ENCODE measurements around the gene EGFR.
"Not testable (repeated sequence)": the region's sequence is repeated elsewhere in the genome, so short reads cannot be mapped to it uniquely, and the experiment has no call there.

The EGFR gene

DNA sequence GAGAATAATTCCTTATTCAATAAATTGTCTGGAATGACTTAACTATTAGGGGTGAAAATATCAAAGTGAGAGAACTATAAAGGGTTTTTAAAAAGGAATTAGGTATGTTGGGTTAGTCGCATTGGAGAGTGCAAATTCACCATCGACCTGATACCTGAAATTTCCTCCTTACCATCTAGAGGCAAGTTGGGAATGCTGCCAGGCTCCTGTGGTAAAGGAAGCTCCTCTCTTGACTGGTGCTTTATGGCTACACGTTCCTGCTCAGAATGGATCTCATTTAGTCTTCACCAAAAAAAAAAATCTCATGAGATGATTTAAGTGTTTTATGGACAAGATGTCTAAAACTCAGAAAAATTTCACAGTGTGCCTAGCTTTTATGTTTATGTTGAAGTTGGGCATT, 129.8 kb downstream of the EGFR start:
- DNase-seq (ENCODE audit: low read depth): no peak

DNA sequence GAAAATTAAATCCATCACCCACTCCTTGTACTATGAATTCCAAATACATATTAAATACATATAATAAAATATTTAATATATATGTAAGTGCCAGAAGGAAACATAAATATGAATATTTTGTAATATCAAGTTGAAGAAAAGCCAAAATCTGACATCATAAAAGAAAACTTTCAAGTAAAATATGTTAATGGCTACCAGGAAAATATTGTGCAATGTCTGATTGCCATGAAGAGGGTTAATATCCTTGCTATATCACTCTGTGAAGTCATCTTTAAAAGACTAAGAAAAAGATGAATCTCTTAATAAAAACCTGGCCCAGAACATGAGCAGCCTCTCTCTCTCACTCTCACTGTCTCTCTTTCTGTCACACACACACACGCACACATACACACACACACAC, 130.2 kb downstream of the EGFR start:
- no peak for DNase-seq (ENCODE audit: low read depth)

DNA sequence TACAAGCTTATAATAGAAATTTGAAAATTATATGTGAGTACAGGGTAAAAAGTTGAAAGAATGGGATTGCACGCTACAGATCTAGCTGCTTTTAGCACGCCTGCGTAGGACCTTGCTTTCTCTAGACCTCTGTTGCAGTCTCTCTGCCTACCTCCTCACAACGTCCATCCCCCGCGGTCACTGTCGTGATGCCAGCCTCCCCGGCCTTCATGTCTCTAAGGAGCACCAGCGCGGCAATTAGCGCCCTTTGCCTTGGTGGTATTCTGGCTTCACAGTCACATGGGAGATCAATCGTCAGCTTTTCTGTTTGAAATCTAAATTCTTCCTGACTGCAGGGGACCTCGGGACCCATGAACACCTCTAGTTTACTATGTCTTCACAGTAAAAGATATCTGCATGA, 131.3 kb downstream of the EGFR start:
- no peak for DNase-seq (ENCODE audit: low read depth)

DNA sequence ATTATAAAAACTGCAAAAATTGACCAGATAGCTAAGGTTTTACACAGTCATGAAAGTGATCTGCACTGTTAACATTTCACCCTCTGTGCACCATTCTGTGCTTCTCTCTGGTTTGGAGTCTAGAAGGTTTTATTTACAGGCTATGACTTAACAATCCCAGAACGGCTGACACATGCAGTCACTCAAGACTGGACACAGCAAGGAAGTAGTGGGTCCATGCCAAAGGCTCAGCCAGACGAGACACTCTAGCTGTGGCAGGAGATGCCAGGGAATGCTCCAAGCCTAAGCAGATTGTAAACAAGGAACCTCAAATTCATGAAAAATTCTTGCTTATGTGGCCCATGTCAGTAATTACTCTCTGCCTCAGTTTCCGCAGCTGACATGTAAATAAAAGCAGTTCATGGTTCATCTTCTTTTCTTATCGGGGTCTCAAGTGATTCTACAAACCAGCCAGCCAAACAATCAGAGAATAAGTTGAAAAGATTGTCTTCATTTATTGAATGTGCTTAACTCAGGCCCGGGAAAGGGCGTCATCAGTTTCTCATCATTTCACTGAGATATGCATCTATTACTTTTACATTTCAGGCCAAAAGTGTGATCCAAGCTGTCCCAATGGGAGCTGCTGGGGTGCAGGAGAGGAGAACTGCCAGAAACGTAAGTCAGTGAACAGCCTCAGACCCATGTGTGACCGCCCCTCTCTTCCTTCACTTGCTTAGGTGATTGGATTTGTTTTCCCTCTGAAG, 132.1 kb downstream of the EGFR start:
- DNase-seq (ENCODE audit: low read depth): no peak

DNA sequence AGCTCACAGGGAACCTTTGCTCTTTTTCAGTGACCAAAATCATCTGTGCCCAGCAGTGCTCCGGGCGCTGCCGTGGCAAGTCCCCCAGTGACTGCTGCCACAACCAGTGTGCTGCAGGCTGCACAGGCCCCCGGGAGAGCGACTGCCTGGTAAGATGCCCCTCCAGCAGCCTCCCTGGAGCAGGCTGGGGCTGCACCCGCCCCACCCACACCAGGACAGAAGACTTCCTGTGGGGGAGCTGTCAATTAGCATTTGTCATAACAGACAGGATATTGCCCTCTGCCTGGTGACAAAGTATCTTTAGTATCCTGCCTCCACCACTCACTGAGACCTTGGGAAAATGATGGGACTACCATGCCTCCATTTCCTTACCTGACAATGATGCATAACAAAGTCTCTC, 133.7 kb downstream of the EGFR start:
- DNase-seq (ENCODE audit: low read depth): no peak

DNA sequence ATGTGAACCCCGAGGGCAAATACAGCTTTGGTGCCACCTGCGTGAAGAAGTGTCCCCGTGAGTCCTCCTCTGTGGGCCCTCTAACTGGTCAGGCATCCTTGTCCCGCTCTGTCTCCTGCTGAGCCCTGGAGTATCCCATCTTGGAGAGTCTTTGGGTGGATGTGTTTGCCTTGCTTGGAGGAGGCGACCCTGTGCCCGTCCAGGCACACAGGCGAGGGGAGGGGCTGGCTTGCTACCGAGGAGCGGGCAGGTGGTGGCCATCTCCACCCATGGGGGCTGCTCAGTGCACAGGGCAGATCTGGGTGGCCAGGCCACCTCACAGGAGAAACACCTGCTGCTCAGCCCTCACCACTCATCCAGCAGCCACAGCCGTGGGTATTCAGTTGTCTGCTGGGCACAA, 135.3 kb downstream of the EGFR start:
- no peak for DNase-seq (ENCODE audit: low read depth)

DNA sequence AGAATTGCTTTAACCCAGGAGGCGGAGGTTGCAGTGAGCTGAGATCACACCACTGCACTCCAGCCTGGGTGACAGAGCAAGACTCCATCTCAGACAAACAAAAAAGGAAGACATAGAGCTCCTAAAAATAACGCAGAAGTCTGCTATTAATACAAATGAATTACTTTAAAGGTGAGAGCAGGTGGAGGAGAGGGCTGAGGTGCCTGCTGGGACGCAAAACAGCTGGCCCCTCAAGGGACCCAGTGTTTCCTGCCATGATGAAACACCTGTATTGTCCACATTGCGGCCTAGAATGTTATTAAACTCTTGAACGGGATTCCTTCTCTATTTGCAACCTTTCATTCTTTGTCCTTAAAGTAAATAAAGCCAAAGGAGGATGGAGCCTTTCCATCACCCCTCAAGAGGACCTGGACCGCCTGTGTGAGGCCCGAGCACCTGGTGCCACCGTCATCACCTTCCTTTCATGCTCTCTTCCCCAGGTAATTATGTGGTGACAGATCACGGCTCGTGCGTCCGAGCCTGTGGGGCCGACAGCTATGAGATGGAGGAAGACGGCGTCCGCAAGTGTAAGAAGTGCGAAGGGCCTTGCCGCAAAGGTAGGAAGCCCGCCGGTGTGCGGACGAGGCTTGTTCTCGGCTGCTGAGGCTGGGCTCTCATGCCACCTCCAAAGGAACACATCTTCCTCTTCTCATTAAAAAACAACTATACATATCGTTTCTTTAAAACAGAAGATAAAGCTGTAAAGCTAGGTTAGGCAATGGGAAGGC, 136.7 kb downstream of the EGFR start:
- no peak for DNase-seq (ENCODE audit: low read depth)

DNA sequence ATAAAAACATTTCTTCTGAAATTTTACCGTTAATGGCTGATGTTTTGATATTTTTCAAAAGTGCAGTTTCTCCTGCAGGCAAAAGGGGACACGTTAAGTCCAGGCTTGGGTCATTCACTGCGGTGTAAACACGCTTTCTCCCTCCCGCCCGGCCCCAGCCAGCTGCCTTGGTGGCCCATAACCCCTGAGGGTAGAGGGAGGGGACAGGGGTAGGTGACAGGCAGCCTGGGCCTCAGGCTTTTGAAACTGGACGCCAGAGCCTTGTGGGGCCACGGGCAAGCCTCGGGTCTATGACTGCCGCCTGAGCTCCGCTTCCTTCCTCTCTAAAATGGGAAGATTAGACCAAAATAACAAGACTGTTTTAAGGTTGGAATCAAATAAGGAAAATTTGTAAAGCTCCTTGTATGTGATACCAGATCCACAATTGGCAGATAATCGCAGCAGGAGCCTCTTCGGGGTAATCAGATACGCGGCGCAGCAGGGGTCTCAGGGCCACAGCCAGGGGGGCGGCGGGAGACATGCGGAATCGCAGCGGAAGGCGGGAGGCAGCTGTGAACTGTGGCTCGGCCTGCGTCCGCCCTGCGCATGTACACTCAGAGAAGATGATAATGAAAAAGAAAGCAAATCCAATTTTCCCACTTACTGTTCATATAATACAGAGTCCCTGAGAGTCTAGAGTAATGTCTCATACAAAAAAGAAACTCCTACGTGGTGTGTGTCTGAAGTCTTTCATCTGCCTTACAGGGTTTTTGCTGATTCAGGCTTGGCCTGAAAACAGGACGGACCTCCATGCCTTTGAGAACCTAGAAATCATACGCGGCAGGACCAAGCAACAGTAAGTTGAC, 138.3 kb downstream of the EGFR start:
- DNase-seq (ENCODE audit: low read depth): no peak

DNA sequence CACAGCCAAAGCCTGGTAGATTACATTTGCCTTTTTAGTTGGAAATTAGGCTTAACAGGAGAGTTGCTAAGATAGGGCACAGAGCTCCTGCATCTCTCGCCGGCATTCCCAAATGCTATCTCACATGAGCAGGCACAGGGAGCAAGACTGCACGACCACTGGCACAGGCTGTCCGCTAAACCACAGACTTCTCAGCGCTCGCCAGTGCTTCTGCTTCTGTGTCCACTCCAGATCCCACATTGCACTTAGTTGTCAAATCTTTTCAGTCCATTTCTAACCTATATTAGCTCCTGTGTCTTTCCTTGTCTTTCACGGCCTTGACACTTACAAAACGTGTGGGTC, 138.9 kb downstream of the EGFR start:
- no peak for DNase-seq (ENCODE audit: low read depth)

DNA sequence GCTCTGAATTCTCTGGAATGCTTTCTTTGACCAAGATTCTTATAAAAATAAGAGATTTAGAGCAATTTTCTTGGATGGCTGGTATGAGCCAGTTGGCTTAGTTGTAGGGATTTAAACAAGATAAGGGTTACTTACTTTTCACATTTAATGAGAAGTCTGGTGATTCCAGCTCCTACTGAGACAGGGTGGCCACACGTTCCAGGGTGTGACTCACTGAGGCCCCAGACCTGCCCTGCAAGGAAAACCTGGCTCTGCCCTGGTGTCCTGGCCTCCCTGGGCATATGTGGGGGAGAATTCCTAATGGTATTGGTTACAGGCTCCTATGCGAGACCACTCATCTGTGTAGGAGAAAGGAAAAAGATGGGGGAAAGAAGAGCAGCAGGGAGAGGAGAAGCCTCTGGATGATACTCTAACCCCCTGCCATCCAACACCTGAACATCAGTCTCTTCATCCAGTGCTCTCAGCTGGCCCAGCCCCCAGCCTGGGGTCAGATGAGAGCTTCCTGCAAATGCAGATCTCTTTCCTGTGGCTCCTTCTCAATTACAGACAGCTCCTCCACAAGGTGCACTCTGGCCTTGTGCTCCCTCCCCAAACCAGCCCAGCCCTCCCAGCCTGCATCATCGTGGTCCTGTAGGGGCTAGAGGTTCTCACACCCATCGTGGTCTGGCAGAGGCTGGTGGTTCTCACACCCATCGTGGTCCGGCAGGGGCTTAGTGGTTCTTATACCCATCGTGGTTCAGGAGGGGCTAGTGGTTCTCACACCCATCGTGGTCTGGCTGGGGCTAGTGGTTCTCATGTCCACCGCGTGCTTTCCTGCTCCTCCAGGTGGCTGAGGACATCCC, 139.9 kb downstream of the EGFR start:
- no peak for DNase-seq (ENCODE audit: low read depth)

DNA sequence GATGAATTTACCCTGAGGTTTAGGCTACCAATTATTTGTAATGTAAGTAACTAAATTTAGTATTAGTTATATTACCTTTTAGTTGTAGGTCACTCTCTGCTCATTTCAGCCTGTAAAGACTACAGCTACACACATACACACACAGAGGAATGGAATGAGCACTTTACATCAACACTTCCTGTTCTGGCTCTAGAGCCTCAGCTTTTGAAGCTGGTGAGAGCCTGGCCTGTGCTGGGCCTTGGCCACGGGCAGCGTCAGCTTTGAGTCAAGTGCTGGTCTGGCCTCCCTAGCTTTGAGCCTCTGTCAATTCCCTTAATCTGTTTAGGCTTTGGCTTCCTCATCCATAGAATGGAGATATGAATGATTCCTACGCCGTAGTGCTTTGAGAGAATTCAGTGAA, 141.7 kb downstream of the EGFR start:
- DNase-seq (ENCODE audit: low read depth): no peak

DNA sequence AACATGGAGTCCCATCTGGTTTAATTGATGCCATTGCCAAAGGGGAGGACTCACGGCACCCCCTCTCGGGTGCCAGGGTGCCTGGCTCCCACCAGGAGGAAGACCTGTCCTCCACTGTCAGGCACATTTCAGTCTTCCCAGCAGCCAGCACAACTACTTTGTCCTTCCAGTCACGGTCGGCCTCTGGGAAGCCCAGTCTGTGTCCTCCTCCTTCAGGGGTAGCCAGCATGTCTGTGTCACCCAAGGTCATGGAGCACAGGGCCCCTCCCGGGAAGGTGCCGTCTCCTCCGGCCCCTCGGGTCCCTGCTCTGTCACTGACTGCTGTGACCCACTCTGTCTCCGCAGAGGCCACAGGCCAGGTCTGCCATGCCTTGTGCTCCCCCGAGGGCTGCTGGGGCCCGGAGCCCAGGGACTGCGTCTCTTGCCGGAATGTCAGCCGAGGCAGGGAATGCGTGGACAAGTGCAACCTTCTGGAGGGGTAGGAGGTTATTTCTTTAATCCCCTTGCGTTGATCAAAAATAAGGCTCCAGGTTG, 142.4 kb downstream of the EGFR start:
- DNase-seq (ENCODE audit: low read depth): no peak

DNA sequence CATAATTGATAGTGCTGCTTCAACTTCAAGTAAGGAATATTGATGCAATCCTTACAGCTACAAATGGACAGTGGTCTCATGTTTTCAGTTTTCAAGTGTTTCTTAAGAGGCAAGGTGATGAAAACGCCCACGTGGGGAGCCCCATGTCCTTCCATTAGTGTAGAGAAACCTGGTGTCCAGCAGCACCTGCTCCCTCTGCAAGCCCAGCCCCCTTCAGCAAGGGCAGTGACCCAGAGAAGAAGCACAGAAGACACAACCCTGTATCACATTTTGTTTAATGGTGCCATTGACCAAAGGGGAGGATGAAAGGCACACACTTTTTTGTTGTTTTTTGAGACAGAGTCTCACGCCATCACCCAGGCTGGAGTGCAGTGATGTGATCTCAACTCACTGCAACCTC, 143.7 kb downstream of the EGFR start:
- DNase-seq (ENCODE audit: low read depth): no peak

DNA sequence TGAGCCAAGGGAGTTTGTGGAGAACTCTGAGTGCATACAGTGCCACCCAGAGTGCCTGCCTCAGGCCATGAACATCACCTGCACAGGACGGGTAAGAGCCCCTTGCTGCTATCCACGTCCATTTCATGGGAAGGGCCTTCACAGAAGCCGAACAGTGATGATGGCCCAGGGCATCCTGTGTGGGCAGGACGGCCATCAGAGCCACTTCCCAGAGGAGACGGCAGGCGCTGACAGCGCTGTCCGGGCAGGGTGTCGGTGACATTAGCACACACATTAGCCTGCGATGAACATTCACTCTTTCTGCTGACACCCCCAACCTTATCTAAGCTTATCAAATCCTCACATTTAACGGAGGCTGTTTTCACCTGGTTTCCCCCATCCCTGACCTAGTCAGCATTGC, 144.9 kb downstream of the EGFR start:
- DNase-seq (ENCODE audit: low read depth): no peak

DNA sequence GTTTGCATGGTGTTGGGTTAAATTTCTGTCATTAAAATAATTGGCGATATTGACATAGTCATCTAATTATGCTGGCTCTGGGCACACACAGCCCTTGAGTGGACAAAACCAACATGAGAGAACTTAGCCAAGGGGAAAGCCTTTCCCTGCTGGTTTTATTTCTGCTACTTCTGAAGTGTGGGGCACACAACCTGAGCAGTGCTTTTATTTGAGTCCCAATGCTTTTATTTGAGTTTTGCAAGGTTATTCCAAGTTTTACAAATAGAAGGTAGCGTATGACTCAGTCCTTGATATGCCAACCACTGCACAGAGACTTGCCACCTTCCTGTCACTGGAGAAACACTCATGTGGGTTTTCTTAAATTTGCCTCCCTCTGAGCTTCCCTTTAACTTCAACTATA, 145.7 kb downstream of the EGFR start:
- no peak for DNase-seq (ENCODE audit: low read depth)

DNA sequence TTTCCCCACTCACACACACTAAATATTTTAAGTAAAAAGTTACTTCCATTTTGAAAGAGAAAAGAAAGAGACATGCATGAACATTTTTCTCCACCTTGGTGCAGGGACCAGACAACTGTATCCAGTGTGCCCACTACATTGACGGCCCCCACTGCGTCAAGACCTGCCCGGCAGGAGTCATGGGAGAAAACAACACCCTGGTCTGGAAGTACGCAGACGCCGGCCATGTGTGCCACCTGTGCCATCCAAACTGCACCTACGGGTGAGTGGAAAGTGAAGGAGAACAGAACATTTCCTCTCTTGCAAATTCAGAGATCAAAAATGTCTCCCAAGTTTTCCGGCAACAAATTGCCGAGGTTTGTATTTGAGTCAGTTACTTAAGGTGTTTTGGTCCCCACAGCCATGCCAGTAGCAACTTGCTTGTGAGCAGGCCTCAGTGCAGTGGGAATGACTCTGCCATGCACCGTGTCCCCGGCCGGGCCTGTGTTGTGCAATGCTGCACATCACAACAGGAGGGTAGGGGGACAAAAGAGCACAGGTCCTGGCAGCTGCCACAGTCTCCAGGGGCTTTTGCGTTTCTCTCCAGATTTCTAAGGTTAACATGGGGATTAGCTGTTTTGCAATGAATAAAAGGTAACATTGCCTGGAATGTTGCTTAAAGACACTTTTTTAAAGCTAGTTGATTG, 146.5 kb downstream of the EGFR start:
- DNase-seq (ENCODE audit: low read depth): no peak

DNA sequence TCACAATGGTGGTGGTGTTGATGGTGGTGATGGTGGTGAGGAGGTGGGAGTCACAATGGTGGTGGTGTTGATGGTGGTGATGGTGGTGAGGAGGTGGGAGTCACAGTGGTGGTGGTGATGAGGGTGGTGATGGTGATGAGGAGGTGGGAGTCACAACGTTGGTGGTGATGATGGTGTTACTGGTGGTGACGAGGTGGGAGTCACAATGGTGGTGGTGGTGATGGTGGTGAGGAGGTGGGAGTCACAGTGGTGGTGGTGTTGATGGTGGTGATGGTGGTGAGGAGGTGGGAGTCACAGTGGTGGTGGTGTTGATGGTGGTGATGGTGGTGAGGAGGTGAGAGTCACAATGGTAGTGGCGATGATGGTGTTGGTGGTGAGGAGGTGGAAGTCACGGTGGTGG, 148.5 kb downstream of the EGFR start:
- DNase-seq (ENCODE audit: low read depth): not testable (repeated sequence)

DNA sequence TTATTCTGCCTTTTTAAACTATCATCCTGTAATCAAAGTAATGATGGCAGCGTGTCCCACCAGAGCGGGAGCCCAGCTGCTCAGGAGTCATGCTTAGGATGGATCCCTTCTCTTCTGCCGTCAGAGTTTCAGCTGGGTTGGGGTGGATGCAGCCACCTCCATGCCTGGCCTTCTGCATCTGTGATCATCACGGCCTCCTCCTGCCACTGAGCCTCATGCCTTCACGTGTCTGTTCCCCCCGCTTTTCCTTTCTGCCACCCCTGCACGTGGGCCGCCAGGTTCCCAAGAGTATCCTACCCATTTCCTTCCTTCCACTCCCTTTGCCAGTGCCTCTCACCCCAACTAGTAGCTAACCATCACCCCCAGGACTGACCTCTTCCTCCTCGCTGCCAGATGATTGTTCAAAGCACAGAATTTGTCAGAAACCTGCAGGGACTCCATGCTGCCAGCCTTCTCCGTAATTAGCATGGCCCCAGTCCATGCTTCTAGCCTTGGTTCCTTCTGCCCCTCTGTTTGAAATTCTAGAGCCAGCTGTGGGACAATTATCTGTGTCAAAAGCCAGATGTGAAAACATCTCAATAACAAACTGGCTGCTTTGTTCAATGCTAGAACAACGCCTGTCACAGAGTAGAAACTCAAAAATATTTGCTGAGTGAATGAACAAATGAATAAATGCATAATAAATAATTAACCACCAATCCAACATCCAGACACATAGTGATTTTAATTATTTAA, 151.7 kb downstream of the EGFR start:
- DNase-seq (ENCODE audit: low read depth): no peak

DNA sequence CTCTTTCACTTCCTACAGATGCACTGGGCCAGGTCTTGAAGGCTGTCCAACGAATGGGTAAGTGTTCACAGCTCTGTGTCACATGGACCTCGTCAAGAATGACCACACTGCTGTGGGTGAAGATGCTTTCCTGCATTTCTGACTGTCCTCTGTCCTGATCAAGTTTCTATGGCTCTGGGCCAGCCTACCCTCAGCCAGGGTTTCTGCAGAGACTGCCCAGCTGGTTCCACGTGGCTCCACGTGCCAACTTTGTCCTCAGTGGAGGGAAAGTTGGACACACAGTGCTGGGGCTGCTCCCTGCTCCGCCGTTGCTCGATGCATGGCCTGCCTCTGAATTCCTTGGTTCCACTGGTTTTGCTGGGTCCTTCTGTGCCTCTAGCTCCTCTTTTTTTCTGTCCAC, 152.3 kb downstream of the EGFR start:
- no peak for DNase-seq (ENCODE audit: low read depth)

DNA sequence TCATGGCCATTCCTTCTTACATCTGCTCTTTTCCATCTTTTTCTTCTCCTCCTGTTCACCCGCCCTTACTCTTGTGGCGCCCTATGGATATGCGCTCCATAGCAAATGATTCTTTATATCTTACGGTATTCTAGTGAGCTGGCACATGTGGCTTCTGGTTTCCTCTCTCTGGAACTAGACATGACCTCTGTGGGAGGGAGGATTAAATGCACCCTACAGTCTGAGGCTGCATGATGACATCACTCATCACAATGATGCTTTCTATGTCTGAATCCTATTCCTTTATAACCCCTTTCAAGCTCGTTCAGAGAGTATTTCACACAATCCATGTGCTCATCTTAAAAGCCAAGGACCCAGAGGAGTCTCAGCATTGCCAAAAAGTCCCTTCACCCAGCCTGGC, 153.3 kb downstream of the EGFR start:
- DNase-seq (ENCODE audit: low read depth): no peak
